GM13977 (cell line): ENCODE measurements around the gene PLEKHG3.

Experiments used
- DNase-seq: peaks from one replicate; pipeline ENCODE4 v3.0.0; 2012; ENCODE audit warnings: low spot score
- CTCF ChIP-seq: IDR thresholded peaks from 2 replicates; pipeline ENCODE4 v1.5.1; 2012; ENCODE audit warnings: mild to moderate bottlenecking, control low read depth; ENCODE audit not compliant: insufficient read depth; ENCODE audit errors: extremely low read depth, missing control alignments
- in situ Hi-C: fragments of 300-500 bp; cut with MboI; formaldehyde crosslinking; loops from one replicate; pipeline ENCODE4 v1.12.0; 2022; ENCODE audit warnings: low sequenced_read_pairs, low pct_unique_long_range_greater_than_20kb, mixed read lengths, inconsistent platforms; ENCODE audit not compliant: unreplicated experiment

Gene PLEKHG3

GRCh38 chr14:64747327-64747726 is 43.1 kb downstream of the PLEKHG3 start:
- in situ Hi-C loops: no loop called here
- no peak for DNase-seq
- no peak for TF ChIP-seq CTCF

GRCh38 chr14:64748521-64748920 is 44.3 kb downstream of the PLEKHG3 start:
- no peak for DNase-seq
- in situ Hi-C loops: no loop called here
- no peak for TF ChIP-seq CTCF

- in situ Hi-C loops: no loop called here
- TF ChIP-seq CTCF: no peak
- no peak for DNase-seq
Observed at GRCh38 chr14:64748995-64749714, 44.9 kb downstream of the PLEKHG3 start.

- no peak for TF ChIP-seq CTCF
- in situ Hi-C loops: no loop called here
- no peak for DNase-seq
Observed at GRCh38 chr14:64752909-64753308, 48.7 kb downstream of the PLEKHG3 start.

- no peak for DNase-seq
- TF ChIP-seq CTCF: no peak
- in situ Hi-C loops: no loop called here
Observed at GRCh38 chr14:64753374-64753773, 49.1 kb downstream of the PLEKHG3 start.

- in situ Hi-C loops: no loop called here
- TF ChIP-seq CTCF: no peak
- no peak for DNase-seq
Observed at GRCh38 chr14:64753999-64754398, 49.8 kb downstream of the PLEKHG3 start.
